ENCODE measurements around the gene CYSLTR2.

GRCh38 chr13:48634636-48635035, 19.1 kb upstream of the CYSLTR2 start:
- no peak for TF ChIP-seq TCF12 (IDR thresholded peaks at IDR 0.05; ENCODE audit: low read depth)
- no peak for TF ChIP-seq TAF1 (IDR thresholded peaks at IDR 0.05; ENCODE audit: low read depth)
- no peak for TF ChIP-seq CREB1 (IDR thresholded peaks at IDR 0.05; ENCODE audit: low read depth)
- no peak for TF ChIP-seq EP300 (IDR thresholded peaks at IDR 0.05; ENCODE audit: borderline replicate concordance)
- TF ChIP-seq RAD21 (IDR thresholded peaks at IDR 0.05; ENCODE audit: low read depth), result no peak
- no peak for TF ChIP-seq TEAD4 (IDR thresholded peaks at IDR 0.05)
- TF ChIP-seq NFIC (IDR thresholded peaks at IDR 0.05), result no peak
- TF ChIP-seq, protein P1, sequence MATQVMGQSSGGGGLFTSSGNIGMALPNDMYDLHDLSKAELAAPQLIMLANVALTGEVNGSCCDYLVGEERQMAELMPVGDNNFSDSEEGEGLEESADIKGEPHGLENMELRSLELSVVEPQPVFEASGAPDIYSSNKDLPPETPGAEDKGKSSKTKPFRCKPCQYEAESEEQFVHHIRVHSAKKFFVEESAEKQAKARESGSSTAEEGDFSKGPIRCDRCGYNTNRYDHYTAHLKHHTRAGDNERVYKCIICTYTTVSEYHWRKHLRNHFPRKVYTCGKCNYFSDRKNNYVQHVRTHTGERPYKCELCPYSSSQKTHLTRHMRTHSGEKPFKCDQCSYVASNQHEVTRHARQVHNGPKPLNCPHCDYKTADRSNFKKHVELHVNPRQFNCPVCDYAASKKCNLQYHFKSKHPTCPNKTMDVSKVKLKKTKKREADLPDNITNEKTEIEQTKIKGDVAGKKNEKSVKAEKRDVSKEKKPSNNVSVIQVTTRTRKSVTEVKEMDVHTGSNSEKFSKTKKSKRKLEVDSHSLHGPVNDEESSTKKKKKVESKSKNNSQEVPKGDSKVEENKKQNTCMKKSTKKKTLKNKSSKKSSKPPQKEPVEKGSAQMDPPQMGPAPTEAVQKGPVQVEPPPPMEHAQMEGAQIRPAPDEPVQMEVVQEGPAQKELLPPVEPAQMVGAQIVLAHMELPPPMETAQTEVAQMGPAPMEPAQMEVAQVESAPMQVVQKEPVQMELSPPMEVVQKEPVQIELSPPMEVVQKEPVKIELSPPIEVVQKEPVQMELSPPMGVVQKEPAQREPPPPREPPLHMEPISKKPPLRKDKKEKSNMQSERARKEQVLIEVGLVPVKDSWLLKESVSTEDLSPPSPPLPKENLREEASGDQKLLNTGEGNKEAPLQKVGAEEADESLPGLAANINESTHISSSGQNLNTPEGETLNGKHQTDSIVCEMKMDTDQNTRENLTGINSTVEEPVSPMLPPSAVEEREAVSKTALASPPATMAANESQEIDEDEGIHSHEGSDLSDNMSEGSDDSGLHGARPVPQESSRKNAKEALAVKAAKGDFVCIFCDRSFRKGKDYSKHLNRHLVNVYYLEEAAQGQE (IDR thresholded peaks at IDR 0.05; ENCODE audit: low read depth), result no peak
- TF ChIP-seq CEBPB (IDR thresholded peaks at IDR 0.05), result no peak
- TF ChIP-seq YY1 (IDR thresholded peaks at IDR 0.05; ENCODE audit: low read depth), result no peak
- no peak for TF ChIP-seq FOXM1 (IDR thresholded peaks at IDR 0.05; ENCODE audit: borderline replicate concordance, low read depth)
- TF ChIP-seq, protein P2, sequence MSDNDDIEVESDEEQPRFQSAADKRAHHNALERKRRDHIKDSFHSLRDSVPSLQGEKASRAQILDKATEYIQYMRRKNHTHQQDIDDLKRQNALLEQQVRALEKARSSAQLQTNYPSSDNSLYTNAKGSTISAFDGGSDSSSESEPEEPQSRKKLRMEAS (IDR thresholded peaks at IDR 0.05), result no peak
- TF ChIP-seq USF1 (IDR thresholded peaks at IDR 0.05), result no peak
- TF ChIP-seq ZBTB7A (IDR thresholded peaks at IDR 0.05; ENCODE audit: low read depth), result no peak
